DMS 273 treated with DMSO at 0.1 percent for 48 hours (cell line): ENCODE measurements around the gene GPR35.
"Not testable (repeated sequence)": the region's sequence is repeated elsewhere in the genome, so short reads cannot be mapped to it uniquely, and the experiment has no call there.

Experiments
- DNase-seq: peaks from one replicate; lab custom pipeline; 2025; lab: John Stamatoyannopoulos, UW

Gene GPR35

GRCh38 chr2:240662681-240663080 is 37.4 kb downstream of the GPR35 start:
- no peak for DNase-seq

- DNase-seq: no peak
These were observed 38.4 kb downstream of the GPR35 start for GRCh38 chr2:240663546-240664190.

- no peak for DNase-seq
These were observed 39.3 kb downstream of the GPR35 start for GRCh38 chr2:240664622-240665021.

- no peak for DNase-seq
These were observed 45.1 kb downstream of the GPR35 start for GRCh38 chr2:240670402-240670801.

DNA sequence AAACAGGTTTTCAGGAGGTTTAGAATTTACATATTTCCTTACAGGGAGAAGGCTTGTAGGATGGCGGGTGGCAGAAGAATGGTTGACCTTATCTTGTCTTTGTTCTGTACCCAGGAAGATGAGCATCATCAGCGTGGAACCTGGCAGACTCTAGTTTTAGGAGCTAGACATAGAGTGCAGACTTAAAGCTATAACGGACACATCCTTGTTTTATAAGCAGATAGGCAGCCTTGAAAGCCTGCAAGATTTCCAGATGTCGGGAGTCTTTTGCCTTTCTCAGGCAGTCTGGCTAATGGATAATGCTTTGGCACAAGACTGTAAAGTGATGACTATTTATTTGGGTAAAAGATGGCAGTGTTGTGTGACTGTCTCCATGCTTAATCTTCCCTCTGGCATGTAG is 45.7 kb downstream of the GPR35 start:
- no peak for DNase-seq

DNA sequence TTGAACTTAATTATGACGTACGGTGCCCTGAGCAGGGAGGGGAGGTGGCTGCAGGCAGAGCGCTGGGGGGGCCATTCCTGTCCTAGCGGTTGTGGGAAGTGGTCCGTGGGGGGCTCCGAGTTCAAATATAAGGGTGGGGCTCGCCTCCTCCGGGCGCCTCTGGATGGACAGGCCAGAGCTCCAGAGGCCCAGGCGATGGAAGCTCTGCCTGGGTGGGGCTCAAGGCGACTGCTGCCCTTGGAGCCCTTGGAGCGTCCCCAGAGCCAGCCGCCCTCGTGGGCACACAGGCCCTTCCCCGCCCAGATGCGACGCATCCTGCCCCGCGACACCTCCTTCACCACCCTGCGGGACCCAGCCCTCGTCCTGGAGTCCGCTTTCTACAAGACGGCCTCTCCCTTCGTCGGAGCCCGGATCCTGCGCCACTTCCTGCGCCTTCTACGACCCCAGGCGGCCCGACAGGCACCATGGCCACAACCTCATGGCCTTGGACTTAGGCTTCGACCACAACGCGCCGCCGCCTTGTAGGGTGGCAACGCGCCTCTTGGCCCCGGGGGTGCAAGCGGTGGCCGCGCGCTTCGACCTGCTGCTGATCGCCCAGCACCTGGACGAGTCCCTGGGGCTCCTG is 46.9 kb downstream of the GPR35 start:
- no peak for DNase-seq

GRCh38 chr2:240672701-240673190 is 47.5 kb downstream of the GPR35 start:
- no peak for DNase-seq

DNA sequence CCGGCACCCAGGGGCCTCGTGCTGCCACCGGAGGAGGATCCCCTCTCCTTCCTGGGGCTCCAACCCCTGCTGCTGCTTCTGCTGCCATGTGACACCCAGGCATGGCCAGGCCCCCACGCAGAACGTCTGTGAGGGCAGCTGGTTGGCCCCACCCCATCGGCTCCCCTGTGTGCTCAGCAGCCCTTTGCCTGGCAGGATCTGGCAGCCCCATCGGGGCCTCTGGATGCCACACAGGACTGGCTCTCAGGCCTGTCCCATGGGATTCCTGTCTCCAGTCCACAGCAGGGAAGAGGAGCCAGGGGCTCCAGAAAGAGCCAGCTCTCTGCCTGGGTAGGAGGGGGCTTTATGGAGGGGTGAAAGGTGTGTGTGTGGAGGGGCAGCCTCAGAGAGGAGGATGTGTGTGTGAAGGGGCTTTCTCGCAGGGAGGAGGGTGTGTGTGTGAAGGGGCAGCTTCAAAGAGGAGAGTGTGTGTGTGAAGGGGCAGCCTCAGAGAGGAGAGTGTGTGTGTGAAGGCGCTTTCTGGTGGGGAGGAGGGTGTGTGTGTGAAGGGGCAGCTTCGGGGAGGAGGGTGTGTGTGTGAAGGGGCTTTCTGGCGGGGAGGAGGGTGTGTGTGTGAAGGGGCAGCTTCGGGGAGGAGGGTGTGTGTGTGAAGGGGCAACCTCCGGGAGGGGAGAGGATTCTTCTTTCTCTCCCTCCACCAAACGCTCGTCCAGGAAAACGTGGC is 49.3 kb downstream of the GPR35 start:
- DNase-seq: not testable (repeated sequence)

DNA sequence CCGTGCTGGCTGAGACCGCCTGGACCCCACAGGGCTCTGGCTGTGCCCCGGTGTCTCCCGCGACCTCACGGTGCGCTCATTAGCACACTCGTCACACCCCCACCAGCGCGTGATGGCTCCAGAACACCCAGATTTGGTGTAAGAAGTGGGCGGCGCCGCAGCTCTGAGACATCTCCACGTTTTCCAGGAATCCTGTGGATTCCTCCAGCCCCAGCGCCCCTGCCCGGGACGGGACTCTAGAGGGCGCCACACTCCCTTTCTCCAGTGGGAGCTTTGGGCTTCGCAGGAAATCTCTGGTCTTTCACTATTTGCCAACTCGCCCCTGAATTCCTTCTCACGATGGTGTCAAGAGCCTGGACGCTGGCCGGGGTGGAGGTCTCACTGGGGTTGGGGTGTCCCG is 50.1 kb downstream of the GPR35 start:
- not testable (repeated sequence) for DNase-seq

- not testable (repeated sequence) for DNase-seq
These were observed 52.8 kb downstream of the GPR35 start for GRCh38 chr2:240678043-240678442.

DNA sequence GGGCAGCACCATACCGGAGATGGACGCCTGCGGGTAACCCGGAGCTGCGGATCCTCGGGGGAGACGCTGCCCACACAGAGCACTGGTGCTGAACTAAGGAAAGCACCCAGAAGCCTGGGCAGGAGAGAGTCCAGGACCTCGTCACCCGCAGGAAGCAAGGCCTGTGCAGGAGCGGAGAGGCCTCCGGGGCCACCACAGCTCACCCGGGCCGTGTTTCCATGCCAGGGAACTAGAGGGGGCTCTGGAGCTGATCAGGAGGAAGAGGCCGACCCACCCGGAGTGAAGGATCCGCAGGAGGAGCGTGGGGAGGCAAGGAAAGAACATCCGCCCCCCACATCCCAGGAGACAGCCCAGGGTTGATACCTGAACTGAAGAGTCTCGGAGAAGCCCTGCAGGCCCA is 53.6 kb downstream of the GPR35 start:
- DNase-seq: not testable (repeated sequence)

DNA sequence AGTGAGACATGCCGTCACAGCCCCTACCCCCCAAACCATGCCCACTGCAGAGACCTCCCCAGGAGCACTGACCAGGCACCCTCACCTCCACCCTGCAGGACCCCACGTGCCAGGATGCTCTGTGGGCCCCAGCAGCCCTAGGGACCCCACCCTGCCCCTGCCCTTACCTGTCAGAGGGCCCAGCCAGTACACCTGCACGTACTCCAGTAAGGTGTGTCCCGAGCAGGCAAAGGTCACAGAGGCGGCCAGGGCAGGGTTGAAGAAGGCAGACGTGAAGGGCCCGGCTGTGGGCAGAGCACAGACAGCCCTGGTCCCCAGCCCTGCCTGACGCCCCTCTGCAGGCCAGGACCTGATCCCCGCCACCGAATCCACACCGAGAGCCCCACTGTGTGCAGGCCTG is 54.9 kb downstream of the GPR35 start:
- not testable (repeated sequence) for DNase-seq
